Esophagus (tissue), 2 donors: ENCODE results near the gene DIAPH1. TPM values are rescaled to one million over a fixed set of nuclear protein-coding genes. Genes with fewer than 3 reads are reported as not detected.

ENCODE experiments used
- H3K27ac ChIP-seq, 2 donors: one replicate each; pipeline ENCODE4 v1.5.1; 2013; ENCODE audit warnings: low read depth in 2 of 2, mild to moderate bottlenecking in 2 of 2, inconsistent platforms in 1 of 2, low read length in 1 of 2, moderate library complexity in 1 of 2
- H3K27me3 ChIP-seq, 2 donors: one replicate each; pipeline ENCODE4 v1.6.1; 2013; ENCODE audit warnings: low read length in 2 of 2, control low read depth in 1 of 2, mild to moderate bottlenecking in 1 of 2; ENCODE audit not compliant: insufficient read depth in 2 of 2, control insufficient read depth in 1 of 2
- H3K36me3 ChIP-seq, 2 donors: one replicate each; pipeline ENCODE4 v1.6.1; 2013; ENCODE audit warnings: low read length in 1 of 2; ENCODE audit not compliant: control insufficient read depth in 2 of 2, insufficient read depth in 2 of 2
- H3K4me1 ChIP-seq, 2 donors: one replicate each; pipeline ENCODE4 v1.6.1; 2013; ENCODE audit warnings: low read length in 1 of 2; ENCODE audit not compliant: control insufficient read depth in 2 of 2, insufficient read depth in 2 of 2
- H3K4me3 ChIP-seq, 2 donors: one replicate each; pipeline ENCODE4 v1.5.1; 2013; ENCODE audit warnings: low read length in 2 of 2, mild to moderate bottlenecking in 2 of 2, low read depth in 1 of 2, moderate library complexity in 1 of 2
- H3K9me3 ChIP-seq, 2 donors: one replicate each; pipeline ENCODE4 v1.6.1; 2013; ENCODE audit warnings: mild to moderate bottlenecking in 2 of 2, low read depth in 1 of 2, low read length in 1 of 2, moderate library complexity in 1 of 2; ENCODE audit not compliant: control insufficient read depth in 2 of 2, insufficient read depth in 1 of 2
- WGBS, 2 donors: extraction: QIAGEN DNeasy Blood & Tissue Kit; methylation state at CpG; one replicate each; pipeline ENCODE4 v1.1.7; 2013; 5-methylcytosine and 5-hydroxymethylcytosine counted together
- polyA plus RNA-seq, 2 donors: library from polyadenylated mRNA; stranded (reverse); fragments of 200-250 nt; gene quantifications; one replicate each; pipeline ENCODE4 v1.2.3, GENCODE V29; 2013
- donor health status: healthy with polysubstance abuse.
- donor health status: Bipolar disorder and iron deficiency.

DIAPH1 gene
- polyA plus RNA-seq, 2 donors = 84.2 to 84.5 TPM

GRCh38 chr5:141485321-141486055, 133.3 kb downstream of the DIAPH1 start:
- H3K27ac ChIP-seq = no peak overlapping the region
- H3K4me1 ChIP-seq = peaks cover 2 to 5% of the 10 kb centered on the region in 2 donors
- no peaks in the 10 kb centered on the region for H3K27me3 ChIP-seq
- H3K9me3 ChIP-seq = peaks cover 0 to 2% of the 10 kb centered on the region in 2 donors
- H3K4me3 ChIP-seq = peak overlapping the region; percentile 40
- peaks cover 0 to 11% of the 10 kb centered on the region in 2 donors for H3K36me3 ChIP-seq
- 53 to 56% methylated on average over 38 of the region's 38 CpGs for WGBS, 2 donors

- Histone ChIP-seq H3K36me3 (peaks cover 0 to 7% of the 10 kb centered on the region in 2 donors), H3K9me3 (peaks cover 0 to 2% of the 10 kb centered on the region in 2 donors), H3K4me1 (peaks cover 2 to 5% of the 10 kb centered on the region in 2 donors), H3K27me3 (no peaks in the 10 kb centered on the region), H3K4me3 (peak within 1 kb of the TSS; percentile 40), H3K27ac (no peak within 1 kb of the TSS)
- WGBS, 2 donors = 7 to 8% methylated on average over 39 of the region's 39 CpGs
Observed at GRCh38 chr5:141484641-141485311, 134.0 kb downstream of the DIAPH1 start, which contains the start of gene PCDHGC4. Gene PCDHGC4, plus strand, starts transcription at chr5:141485030. Its CDS starts 144 bp downstream, at chr5:141485174.

DNA sequence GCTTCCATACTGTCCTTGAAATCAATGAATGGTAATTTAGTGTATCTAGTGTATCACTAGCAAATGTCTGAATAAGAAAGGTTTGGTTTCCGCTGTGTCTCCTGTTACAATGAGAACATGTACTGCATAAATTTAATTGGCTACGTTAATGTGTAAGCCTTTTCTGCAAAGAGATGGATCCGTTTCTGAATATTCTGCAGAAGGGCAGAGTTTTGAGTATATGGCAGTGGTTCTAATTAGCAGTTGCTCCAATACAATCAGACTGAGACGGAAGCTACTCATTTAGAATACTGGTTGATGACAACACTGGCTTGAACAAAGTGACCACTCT, 134.5 kb downstream of the DIAPH1 start:
- H3K9me3 ChIP-seq = peaks cover 0 to 2% of the 10 kb centered on the region in 2 donors
- H3K4me1 ChIP-seq = peaks cover 2 to 5% of the 10 kb centered on the region in 2 donors
- H3K27me3 ChIP-seq = no peaks in the 10 kb centered on the region
- H3K36me3 ChIP-seq = peaks cover 0 to 7% of the 10 kb centered on the region in 2 donors
- 19 to 21% methylated on average over 4 of the region's 4 CpGs for WGBS, 2 donors
- no peak overlapping the region for H3K27ac ChIP-seq
- H3K4me3 ChIP-seq = peak overlapping the region in 1 of 2 donors; percentile 40

DNA sequence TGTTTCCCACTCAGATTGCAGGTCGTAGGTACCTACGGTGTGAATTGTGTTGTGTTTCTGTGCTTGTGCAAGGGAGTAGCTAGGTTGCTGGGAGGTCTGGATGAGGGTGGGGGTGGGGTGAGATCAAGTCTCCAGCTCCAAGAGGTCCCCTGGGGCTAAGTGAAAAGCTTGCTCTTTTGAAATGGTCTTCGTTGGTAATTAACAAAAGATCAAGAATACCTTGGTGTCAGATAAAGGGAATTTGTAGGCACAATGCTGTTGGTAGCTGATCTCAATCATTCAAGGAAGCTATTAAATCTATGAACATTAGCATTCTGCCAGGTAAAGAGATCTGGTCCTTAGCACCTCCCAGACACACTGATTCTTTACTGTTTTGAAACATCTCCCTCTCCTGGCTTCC, 134.9 kb downstream of the DIAPH1 start:
- Histone ChIP-seq H3K9me3 (peaks cover 0 to 2% of the 10 kb centered on the region in 2 donors), H3K27me3 (no peaks in the 10 kb centered on the region), H3K4me1 (peaks cover 2 to 5% of the 10 kb centered on the region in 2 donors), H3K36me3 (peaks cover 0 to 7% of the 10 kb centered on the region in 2 donors), H3K4me3 (no peak overlapping the region), H3K27ac (no peak overlapping the region)
- whole genome bisulfite sequencing, 2 donors = 53 to 58% methylated on average over 3 of the region's 3 CpGs

DNA sequence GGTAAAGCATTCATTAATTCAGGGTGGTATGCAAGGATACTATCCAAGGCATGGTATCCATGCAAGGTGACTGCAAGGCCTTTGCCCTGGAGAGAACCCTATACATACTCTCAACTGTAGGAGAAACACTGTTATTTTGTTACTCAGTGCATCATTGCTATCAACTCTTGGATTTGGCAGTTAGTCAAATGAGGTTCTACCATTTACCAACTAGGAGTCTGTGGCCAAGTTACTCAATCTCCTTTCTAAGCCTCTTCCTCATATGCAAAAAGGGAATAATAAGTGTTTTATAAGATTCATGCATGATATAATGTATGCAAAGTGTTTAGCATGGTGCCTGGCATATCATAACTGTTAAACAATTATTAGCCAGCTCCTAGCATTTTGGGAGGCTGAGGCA, 139.0 kb downstream of the DIAPH1 start:
- Histone ChIP-seq H3K4me3 (no peak overlapping the region), H3K27me3 (no peaks in the 10 kb centered on the region), H3K36me3 (no peaks in the 10 kb centered on the region), H3K27ac (no peak overlapping the region), H3K9me3 (peaks cover 0 to 3% of the 10 kb centered on the region in 2 donors), H3K4me1 (peaks cover 13 to 18% of the 10 kb centered on the region in 2 donors)

- 16 to 22% methylated on average over 20 of the region's 20 CpGs for WGBS, 2 donors
- no peak overlapping the region for H3K27ac ChIP-seq
- peaks cover 0 to 3% of the 10 kb centered on the region in 2 donors for H3K9me3 ChIP-seq
- H3K27me3 ChIP-seq = no peaks in the 10 kb centered on the region
- peak overlapping the region; percentile 15 to 82 for H3K4me3 ChIP-seq
- H3K4me1 ChIP-seq = peaks cover 13 to 14% of the 10 kb centered on the region in 2 donors
- no peaks in the 10 kb centered on the region for H3K36me3 ChIP-seq
Observed at GRCh38 chr5:141478321-141478945, 140.4 kb downstream of the DIAPH1 start.

- peaks cover 13 to 14% of the 10 kb centered on the region in 2 donors for H3K4me1 ChIP-seq
- peaks cover 0 to 3% of the 10 kb centered on the region in 2 donors for H3K9me3 ChIP-seq
- no peak overlapping the region for H3K27ac ChIP-seq
- 50 to 53% methylated on average over 13 of the region's 13 CpGs for WGBS, 2 donors
- H3K36me3 ChIP-seq = no peaks in the 10 kb centered on the region
- peak overlapping the region in 1 of 2 donors; percentile 82 for H3K4me3 ChIP-seq
- no peaks in the 10 kb centered on the region for H3K27me3 ChIP-seq
Observed at GRCh38 chr5:141477815-141478214, 141.0 kb downstream of the DIAPH1 start.

- WGBS, 2 donors = 42 to 43% methylated on average over 24 of the region's 24 CpGs
- no peaks in the 10 kb centered on the region for H3K27me3 ChIP-seq
- H3K4me1 ChIP-seq = peaks cover 11 to 14% of the 10 kb centered on the region in 2 donors
- H3K4me3 ChIP-seq = peak overlapping the region; percentile 62 to 82
- H3K27ac ChIP-seq = peak overlapping the region; percentile 85 to 92
- H3K9me3 ChIP-seq = peaks cover 0 to 3% of the 10 kb centered on the region in 2 donors
- H3K36me3 ChIP-seq = no peaks in the 10 kb centered on the region
Observed at GRCh38 chr5:141477044-141477575, 141.7 kb downstream of the DIAPH1 start.

DNA sequence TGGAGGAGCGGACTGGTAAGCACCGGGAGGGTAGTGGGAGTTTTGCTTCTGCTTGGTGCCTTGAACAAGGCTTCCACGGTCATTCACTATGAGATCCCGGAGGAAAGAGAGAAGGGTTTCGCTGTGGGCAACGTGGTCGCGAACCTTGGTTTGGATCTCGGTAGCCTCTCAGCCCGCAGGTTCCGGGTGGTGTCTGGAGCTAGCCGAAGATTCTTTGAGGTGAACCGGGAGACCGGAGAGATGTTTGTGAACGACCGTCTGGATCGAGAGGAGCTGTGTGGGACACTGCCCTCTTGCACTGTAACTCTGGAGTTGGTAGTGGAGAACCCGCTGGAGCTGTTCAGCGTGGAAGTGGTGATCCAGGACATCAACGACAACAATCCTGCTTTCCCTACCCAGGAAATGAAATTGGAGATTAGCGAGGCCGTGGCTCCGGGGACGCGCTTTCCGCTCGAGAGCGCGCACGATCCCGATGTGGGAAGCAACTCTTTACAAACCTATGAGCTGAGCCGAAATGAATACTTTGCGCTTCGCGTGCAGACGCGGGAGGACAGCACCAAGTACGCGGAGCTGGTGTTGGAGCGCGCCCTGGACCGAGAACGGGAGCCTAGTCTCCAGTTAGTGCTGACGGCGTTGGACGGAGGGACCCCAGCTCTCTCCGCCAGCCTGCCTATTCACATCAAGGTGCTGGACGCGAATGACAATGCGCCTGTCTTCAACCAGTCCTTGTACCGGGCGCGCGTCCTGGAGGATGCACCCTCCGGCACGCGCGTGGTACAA, 142.5 kb downstream of the DIAPH1 start:
- H3K4me3 ChIP-seq = peak overlapping the region; percentile 62 to 82
- H3K4me1 ChIP-seq = peaks cover 11 to 14% of the 10 kb centered on the region in 2 donors
- peaks cover 0 to 3% of the 10 kb centered on the region in 2 donors for H3K9me3 ChIP-seq
- peak overlapping the region; percentile 85 to 92 for H3K27ac ChIP-seq
- H3K36me3 ChIP-seq = no peaks in the 10 kb centered on the region
- 1 to 2% methylated on average over 58 of the region's 58 CpGs for WGBS, 2 donors
- H3K27me3 ChIP-seq = no peaks in the 10 kb centered on the region
